NOMO-1 treated with DMSO at 0.1 percent for 48 hours (cell line): ENCODE data around the gene RTEL1.

Experiments used
- DNase-seq: peaks from one replicate; lab custom pipeline; 2025; ENCODE audit not compliant: unreplicated experiment; lab: John Stamatoyannopoulos, UW

Gene RTEL1

GRCh38 chr20:63689046-63690002 is 31.2 kb downstream of the RTEL1 start:
- no peak for DNase-seq

- DNase-seq = no peak
Observed at GRCh38 chr20:63690003-63690897, 32.1 kb downstream of the RTEL1 start.

- no peak for DNase-seq
Observed at GRCh38 chr20:63690898-63691710, 33.0 kb downstream of the RTEL1 start.

GRCh38 chr20:63691711-63692435 is 33.8 kb downstream of the RTEL1 start:
- DNase-seq = no peak

GRCh38 chr20:63692436-63693082 is 34.4 kb downstream of the RTEL1 start:
- DNase-seq = no peak

GRCh38 chr20:63693083-63693732 is 35.1 kb downstream of the RTEL1 start:
- DNase-seq = no peak

GRCh38 chr20:63693733-63694583 is 35.8 kb downstream of the RTEL1 start:
- no peak for DNase-seq

GRCh38 chr20:63694584-63695423 is 36.7 kb downstream of the RTEL1 start:
- no peak for DNase-seq

GRCh38 chr20:63695424-63696305 is 37.6 kb downstream of the RTEL1 start:
- DNase-seq = no peak

- DNase-seq = no peak
Observed at GRCh38 chr20:63696306-63696627, 38.2 kb downstream of the RTEL1 start.

DNA sequence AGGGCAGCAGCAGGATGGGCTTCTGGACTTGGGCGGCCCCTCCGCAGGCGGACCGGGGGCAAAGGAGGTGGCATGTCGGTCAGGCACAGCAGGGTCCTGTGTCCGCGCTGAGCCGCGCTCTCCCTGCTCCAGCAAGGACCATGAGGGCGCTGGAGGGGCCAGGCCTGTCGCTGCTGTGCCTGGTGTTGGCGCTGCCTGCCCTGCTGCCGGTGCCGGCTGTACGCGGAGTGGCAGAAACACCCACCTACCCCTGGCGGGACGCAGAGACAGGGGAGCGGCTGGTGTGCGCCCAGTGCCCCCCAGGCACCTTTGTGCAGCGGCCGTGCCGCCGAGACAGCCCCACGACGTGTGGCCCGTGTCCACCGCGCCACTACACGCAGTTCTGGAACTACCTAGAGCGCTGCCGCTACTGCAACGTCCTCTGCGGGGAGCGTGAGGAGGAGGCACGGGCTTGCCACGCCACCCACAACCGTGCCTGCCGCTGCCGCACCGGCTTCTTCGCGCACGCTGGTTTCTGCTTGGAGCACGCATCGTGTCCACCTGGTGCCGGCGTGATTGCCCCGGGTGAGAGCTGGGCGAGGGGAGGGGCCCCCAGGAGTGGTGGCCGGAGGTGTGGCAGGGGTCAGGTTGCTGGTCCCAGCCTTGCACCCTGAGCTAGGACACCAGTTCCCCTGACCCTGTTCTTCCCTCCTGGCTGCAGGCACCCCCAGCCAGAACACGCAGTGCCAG is 38.7 kb downstream of the RTEL1 start, which contains the start of gene TNFRSF6B:
Gene TNFRSF6B (plus strand): TSS at position 25 of the 729 bp plus-strand sequence. CDS start 116 bp downstream, at position 141.
- DNase-seq = no peak

DNA sequence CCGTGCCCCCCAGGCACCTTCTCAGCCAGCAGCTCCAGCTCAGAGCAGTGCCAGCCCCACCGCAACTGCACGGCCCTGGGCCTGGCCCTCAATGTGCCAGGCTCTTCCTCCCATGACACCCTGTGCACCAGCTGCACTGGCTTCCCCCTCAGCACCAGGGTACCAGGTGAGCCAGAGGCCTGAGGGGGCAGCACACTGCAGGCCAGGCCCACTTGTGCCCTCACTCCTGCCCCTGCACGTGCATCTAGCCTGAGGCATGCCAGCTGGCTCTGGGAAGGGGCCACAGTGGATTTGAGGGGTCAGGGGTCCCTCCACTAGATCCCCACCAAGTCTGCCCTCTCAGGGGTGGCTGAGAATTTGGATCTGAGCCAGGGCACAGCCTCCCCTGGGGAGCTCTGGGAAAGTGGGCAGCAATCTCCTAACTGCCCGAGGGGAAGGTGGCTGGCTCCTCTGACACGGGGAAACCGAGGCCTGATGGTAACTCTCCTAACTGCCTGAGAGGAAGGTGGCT is 39.3 kb downstream of the RTEL1 start:
- DNase-seq = no peak

- no peak for DNase-seq
Observed at GRCh38 chr20:63697868-63698545, 39.9 kb downstream of the RTEL1 start.

DNA sequence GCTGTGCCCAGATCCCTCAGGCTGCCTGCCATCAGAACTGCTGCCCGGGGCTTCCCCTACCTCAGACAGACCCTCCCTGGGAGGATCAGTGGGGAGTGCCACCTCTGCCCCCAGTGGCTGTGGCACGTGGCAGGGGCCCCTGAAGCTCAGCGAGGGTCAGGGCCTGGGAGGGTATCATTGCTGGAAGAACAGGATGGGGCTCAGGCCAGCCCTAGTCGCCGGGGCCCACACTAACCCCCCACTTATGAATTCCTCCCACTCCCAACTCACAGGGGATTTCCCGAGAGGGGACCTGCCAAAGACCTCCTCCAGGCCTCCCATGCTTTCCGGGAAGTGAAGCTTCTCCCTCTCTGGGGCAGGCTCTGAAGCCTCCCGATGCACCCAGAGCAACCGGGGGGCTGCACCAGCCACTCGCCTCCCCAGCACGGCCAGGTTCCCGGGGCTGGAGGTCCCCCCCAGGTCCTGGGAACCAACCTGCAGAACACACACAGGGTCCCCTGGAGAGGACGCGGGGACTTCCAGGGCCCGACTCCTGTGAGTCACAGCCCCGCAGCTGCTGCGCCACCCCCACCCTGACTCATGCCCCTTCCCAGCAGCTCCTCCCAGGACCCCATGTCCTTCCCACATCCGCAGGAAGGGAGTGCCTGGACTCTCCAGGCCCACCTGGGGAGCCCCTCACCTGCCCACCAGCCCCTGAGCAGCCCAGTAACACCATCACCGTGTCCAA is 40.8 kb downstream of the RTEL1 start:
- DNase-seq = no peak
